HG03135 (cell line): ENCODE measurements around the gene ARAP3.
A peak's percentile ranks its signal among the peaks of the same experiment; 100 is the strongest.
"Not testable (repeated sequence)": the region's sequence is repeated elsewhere in the genome, so short reads cannot be mapped to it uniquely, and the experiment has no call there.

Experiments
- ATAC-seq: cut with Tn5 transposase; IDR thresholded peaks from one replicate; pipeline ENCODE4 v1.9.1; 2021; ENCODE audit warnings: mild to moderate bottlenecking, moderate library complexity; ENCODE audit not compliant: unreplicated experiment

ARAP3 gene

DNA sequence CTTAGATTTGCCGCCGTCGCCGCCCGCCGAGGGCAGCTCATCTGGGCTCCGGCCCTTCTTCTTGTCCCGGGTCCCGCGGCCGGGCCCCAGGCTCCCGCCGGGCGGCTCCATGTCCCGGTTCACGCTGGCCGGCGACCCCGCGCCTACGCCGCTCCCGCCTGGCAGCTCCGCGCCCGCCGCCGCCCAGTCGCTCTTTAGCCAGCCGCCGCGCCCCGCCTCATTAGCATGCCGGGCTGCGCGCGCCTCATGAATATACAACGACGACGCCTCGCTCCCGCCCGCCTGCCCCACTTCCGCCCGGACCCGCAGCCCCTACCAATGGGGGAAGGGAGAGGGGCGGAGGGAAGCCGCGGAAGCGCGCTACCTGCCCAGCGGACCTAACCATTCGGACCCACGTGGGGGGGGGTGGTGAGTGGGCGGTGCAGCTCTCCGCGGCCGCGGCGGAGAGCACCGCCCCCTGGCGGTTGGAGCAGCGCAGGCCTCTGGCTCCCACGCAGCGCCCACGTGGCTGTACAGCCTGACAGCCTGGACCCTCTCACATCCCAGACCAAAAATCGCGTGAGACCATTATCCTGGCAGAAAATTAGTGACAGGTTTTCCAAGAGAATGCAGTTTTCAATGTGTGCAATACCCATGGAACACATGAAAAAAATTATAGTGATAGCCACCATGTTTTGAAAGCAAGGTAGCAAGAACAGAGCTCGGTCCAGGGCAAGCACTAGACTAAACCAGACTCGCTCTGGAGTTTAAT lies 63.1 kb downstream of the ARAP3 start, which contains the start of gene DIAPH1:
Gene DIAPH1 (minus strand): TSS at position 197 of the 751 bp plus-strand sequence. CDS start 86 bp downstream, at position 111.
- peak; percentile 85 for ATAC-seq

DNA sequence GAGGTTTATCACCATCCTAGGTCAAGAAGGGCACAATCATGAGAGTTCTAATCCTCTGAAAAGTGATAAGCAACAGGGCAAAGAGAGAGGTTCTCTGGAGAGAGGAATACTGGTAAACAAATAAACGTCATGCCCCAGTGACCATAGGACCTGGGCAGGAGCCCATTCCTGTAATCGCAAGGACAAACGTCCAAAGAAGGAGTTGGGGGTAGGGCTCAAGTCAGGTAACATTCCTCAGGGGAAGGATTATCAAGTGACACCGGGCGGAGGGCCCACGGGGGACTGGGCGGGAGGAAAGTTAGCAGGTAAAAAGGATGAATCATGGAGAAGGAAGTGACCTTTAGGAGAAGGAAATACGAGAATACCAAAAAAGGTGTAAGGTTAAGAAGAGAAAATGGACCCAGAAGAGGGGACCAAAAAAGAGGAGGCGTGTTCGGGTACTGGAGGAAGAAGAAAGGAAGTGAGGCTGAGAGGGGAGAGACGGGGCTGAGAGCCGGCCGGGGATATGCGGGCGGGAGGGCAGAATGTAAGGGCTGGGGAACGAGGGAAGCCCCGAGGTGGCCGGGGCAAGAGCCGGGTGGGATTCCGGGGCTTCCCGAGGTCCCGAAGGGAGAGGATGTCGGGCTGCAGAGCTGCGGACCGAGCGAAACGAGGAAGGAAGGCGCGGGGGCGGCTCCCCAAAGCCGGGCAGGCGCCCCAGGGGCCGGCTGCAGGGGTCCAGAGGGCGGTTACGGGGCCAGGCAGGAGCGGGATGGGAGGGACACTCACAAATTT lies 63.8 kb downstream of the ARAP3 start:
- ATAC-seq, result peak; percentile 39

DNA sequence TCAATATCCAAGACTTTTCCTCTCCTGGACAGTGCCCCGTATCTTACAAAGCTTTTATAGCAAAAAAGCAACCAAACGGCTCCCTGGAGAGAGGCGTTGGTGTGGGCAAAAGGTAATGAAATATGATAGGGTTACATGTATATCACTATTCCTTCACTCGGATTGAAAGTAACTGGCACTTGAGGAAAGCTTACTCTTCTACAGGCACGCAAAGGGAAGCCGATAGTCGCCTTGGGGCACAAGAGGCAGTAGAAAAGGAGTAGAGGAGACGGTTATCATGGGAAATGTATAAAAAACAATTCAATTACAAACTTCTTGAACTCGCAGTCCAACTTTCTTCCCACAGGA lies 64.4 kb downstream of the ARAP3 start:
- ATAC-seq, result no peak

DNA sequence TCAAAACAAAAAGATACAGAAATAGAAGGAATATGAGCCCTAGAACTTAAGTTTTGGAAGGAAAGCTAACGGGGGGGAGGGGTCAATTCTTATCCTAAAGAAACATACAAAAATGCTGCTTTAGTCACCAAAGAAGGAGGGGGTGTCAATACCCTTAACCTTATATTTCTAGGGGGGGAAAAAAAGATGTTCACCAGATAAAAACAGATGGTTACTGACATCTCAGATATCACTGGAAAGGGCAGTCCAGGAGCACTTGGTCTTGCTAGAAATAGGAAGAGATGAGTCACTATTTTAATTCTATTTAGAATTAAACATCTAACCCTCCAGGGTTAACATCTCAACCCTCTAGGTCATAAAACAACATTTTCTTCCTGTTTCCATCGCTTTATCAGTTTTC lies 64.9 kb downstream of the ARAP3 start:
- ATAC-seq, result no peak

DNA sequence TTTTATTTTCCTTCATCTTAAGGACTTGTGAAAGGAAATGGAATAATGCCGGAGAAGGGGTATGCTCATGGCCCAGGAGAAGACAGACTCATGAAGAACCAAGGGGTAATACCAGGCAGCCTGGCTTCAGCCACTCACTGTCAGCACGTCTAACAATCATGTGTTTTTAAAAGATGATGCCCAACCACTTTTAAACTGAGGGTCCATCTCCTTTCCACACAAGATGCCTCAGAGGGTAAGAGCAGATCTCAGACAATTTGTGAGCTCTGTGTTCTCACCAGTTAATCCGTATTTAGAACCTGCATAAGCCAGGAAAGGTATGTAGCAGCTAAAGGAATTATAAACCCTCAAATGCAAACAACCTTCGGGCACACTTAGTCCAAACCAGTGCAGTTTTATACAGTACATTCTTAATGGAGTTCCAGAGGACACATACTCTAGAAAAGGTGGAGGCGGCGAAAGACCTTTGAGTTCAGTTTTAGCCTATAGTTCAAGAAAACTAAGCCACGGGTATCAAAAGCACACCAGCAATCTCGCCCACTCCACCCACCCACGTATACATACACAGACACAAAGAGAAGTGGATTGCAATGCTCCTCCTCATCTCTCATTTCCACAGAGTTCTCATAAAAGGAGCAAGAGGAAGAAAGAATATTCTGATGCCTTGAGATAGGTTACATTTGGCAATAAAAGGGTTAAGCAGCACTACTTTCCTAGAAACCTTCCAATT lies 65.9 kb downstream of the ARAP3 start:
- no peak for ATAC-seq

DNA sequence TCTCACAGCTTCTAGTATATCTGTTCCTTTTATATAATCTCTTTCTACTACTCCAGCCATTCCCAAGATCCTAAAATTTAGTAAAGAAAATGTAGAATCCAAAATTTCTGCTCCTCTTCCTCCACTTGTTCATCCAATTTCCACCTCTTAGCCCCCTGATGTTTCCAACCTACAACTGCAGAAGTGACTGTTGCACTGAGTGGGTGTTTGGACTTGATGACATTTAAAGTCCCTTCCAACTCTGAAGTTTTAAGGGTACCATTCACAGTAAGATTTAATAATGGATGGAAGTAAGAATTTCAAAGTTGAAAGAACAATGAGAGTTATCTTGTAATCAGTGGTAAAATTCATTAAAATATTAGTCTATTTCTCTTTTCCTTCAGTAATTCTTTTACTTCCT lies 68.7 kb downstream of the ARAP3 start:
- no peak for ATAC-seq

DNA sequence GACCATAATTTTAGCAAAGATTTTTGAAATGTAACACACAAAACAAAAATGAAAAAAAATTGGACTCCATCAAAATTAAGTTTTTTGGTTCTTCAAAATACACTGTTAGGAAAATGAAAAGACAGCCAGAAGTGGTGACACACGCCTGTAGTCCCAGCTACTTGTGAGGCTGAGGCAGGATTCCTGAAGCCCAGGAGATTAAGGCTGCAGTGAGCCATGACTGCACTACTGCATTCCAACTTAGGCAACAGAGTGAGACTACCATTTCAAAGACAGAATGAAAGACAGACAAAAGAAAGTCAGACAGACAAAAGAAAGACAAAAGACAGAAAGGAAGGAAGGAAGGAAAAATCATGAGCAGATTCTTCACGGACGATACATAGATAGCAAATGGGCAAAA lies 70.7 kb downstream of the ARAP3 start:
- no peak for ATAC-seq

DNA sequence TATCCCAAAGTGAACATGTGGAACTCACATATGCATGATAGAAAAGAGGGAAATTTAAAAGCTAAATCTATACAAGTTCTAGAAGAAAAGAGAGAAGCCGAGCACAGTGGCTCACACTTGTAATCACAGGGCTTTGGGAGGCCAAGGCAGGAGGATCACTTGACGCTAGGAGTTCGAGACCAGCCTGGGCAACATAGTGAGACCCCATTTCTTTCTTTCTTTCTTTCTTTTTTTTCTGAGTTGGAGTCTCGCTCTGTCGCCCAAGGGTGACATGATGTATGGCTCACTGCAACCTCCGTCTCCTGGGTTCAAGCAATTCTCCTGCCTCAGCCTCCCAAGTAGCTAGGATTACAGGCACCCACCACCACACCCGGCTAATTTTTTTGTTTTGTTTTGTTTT lies 72.1 kb downstream of the ARAP3 start:
- not testable (repeated sequence) for ATAC-seq

DNA sequence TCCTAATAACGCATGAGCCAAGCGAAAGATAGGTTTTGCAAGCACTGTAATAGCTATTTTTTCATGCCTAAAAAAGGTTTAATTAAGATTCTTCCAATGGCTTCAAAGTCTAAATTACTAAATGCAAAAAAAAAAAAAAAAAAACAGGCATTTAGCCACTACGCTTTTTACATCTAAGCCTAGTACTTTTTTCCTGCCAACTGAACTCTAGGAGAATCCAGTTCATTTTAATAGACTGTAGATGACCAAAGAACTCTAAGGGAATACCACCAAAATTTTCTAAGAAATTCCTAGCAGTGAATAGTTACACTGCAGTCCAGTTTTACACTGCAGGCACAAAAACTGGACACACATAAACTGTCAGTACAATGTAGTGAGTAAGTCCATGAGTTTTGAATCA lies 73.0 kb downstream of the ARAP3 start:
- no peak for ATAC-seq

DNA sequence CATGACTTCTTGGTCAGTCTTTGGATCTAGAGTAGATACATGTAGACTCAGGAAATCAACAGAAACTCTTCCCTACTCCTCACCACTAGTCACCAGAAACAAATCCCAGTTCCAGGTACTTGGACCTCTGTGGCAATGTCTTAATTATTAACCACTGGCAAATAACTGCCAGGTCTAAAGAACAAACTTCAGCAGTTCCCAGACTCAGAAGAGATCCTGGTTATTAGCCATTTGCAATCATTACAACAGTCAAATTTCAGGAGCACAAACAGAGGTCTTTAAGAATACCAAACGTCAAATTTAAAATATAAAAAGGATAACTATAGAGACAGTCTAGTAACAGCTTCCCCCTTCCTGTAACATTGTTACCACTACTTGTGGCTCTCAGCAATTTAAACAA lies 73.5 kb downstream of the ARAP3 start:
- ATAC-seq, result no peak

DNA sequence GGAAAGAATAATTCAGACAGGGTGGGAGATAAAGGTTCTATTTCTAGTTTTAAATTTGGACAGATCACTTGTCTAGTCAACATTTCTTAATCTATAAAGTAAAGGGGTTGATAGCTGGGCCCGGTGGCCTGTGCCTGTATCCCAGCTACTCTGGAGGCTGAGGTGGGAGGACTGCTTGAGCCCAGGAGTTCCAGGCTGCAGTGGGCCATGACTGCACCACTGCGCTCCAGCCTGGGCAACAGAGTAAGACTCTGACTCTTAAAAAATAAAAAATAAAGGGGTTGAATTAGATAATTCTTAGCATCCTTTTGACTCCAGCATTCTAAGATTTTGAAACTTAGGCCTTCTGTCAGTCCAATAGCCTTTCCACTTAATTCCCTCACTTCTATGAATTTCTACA lies 74.0 kb downstream of the ARAP3 start:
- no peak for ATAC-seq

DNA sequence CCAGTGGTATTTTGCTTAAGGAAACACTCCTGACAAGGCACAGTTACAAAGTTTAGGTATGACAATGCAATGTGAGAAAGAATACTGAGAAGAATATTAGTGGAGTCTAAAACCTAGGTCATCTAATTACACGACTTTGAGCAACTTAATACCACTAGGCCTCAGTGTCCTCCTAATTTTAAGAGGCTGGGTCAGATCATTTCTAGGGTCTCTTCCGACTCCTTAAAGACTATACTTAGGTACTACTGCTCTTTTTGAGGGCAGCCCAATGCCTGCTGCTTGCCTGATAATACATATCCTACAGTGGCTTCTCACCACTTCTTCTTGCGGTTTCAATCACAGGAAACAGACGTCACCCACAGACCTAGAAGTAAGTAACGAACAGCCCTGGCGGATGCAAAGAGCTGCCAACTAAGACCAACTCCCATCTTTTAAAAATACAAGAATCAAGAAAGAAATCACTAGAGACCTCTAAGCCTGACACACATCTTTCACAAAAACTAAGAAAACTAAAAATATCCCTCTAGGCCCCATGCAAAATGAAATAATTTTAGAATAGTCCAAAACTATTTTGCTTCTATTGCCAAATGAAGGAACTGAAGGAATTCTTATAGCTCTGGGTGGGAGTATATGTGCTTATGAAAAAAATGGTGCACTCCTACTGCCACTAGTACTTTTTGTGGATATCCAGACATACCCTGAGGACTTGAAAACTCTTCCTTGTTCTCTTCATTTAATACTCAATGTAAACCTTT lies 76.3 kb downstream of the ARAP3 start:
- peak; percentile 98 for ATAC-seq

DNA sequence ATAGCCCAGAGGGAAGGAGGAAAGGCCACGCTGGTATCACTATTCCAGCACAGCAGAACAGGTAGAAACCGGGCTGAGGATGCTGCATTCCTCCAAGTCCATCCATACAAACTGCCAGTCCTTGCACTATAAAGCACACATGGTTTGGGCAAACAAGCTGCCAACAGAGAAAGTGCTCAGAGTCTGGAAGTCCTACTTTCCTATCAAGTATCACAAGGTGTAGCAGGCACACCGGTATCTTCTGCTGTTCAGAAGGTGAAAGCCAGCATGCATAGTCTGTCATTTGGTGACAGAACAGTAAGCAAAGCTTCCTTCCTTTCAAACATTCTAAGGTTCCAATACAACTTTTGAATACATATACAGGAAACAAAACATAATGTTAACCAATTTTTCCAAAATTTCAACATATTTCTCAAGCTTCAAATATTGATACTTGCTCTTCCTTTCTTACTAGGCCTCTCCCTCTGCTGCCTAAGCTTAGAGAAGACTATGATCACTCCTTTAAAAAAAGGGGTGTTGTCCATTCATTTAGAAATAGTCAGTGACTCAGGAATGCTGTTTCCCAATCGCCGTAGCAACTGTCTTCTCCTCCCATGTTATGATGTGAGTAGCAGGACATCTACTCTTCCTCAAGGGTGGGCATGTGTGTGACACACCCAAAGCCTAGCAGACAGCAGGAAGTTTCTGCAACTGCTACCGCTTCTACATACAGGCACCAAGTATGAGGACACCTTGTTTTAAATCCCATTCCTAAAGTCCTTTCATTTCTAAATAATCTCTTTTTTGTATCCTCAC lies 77.9 kb downstream of the ARAP3 start:
- ATAC-seq, result no peak
